ENCODE measurements around the gene TRIM72.

TRIM72 gene

DNA sequence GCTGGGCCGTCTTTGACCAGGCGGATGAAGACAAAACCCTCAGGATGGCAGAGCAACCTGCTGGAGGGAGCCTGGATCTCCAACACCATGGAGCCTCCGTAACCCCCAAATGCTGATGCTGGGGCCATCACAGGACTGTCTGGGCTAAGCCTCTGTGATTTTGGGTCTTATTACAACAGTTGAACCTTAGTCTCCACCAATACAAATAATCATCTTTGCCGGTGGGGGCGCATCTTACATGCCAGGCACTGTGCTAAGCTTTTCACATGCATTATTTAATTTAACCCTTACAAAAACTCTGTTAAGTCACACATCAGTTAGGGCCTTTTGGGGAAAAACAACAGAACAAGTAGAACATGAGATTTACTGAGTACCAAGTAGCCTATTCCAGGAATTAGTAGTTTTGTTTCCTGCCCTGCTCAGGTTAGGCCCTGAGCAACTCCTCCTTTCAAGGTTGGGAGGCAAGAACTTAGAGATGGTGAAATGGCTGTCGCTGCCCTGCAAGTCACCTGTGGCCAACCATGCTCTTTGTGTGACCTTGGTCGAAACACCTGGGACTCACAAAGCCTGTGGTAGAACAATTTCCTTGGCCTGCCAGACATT is 37.0 kb downstream of the TRIM72 start:
- H2AFZ ChIP-seq (ENCODE audit: low read depth, low read length): no peak overlapping the region
- H3K9me3 ChIP-seq (ENCODE audit: insufficient read depth, low read length): no peaks in the 10 kb centered on the region
- H3K4me1 ChIP-seq (ENCODE audit: low read length): peaks cover 9% of the 10 kb centered on the region
- TF ChIP-seq EZH2phosphoT487 (IDR thresholded peaks at IDR 0.05; ENCODE audit: low read depth): no peak
- TF ChIP-seq, protein P1, sequence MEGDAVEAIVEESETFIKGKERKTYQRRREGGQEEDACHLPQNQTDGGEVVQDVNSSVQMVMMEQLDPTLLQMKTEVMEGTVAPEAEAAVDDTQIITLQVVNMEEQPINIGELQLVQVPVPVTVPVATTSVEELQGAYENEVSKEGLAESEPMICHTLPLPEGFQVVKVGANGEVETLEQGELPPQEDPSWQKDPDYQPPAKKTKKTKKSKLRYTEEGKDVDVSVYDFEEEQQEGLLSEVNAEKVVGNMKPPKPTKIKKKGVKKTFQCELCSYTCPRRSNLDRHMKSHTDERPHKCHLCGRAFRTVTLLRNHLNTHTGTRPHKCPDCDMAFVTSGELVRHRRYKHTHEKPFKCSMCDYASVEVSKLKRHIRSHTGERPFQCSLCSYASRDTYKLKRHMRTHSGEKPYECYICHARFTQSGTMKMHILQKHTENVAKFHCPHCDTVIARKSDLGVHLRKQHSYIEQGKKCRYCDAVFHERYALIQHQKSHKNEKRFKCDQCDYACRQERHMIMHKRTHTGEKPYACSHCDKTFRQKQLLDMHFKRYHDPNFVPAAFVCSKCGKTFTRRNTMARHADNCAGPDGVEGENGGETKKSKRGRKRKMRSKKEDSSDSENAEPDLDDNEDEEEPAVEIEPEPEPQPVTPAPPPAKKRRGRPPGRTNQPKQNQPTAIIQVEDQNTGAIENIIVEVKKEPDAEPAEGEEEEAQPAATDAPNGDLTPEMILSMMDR (IDR thresholded peaks at IDR 0.05; ENCODE audit: low read depth, low read length): no peak
- no peak overlapping the region for H3K27ac ChIP-seq (ENCODE audit: low read length)
- H3K27me3 ChIP-seq (ENCODE audit: low read depth, low read length): peaks cover 11% of the 10 kb centered on the region; the same call in 1 of the 2 replicates
- no peak overlapping the region for H3K9ac ChIP-seq (ENCODE audit: low read length)
- H3K36me3 ChIP-seq (replicated peaks; ENCODE audit: low read depth, low read length): no peaks in the 10 kb centered on the region
- no peak overlapping the region for H3K4me3 ChIP-seq (ENCODE audit: low read length)
- no peaks in the 10 kb centered on the region for H3K79me2 ChIP-seq (ENCODE audit: low read length)
- H3K4me2 ChIP-seq (ENCODE audit: low read length): no peak overlapping the region
- no peaks in the 10 kb centered on the region for H4K20me1 ChIP-seq (ENCODE audit: insufficient read depth, low read length)

DNA sequence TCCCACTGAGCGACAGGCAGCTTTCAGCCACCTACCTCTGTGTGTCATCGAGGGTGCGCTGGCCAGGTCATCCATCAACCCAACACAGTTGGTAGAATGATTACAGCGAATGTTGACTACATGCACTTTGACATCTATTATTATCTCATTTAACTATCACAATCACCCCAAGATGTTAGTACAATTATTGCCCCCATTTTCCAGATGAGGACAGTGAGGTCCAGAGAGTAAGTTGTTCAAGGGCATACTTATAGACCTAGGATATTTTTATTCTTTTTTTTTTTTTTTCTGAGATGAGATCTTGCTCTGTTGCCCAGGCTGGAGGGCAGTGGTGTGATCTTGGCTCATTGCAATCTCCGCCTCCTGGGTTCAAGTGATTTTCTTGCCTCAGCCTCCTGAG is 37.5 kb downstream of the TRIM72 start:
- Histone ChIP-seq H3K79me2 (ENCODE audit: low read length) (no peaks in the 10 kb centered on the region), H3K36me3 (replicated peaks; ENCODE audit: low read depth, low read length) (no peaks in the 10 kb centered on the region), H3K4me3 (ENCODE audit: low read length) (no peak overlapping the region), H3K4me1 (ENCODE audit: low read length) (peaks cover 9% of the 10 kb centered on the region), H3K27me3 (ENCODE audit: low read depth, low read length) (peaks cover 11% of the 10 kb centered on the region; the same call in 1 of the 2 replicates), H3K9ac (ENCODE audit: low read length) (no peak overlapping the region), H2AFZ (ENCODE audit: low read depth, low read length) (no peak overlapping the region), H4K20me1 (ENCODE audit: insufficient read depth, low read length) (no peaks in the 10 kb centered on the region), H3K27ac (ENCODE audit: low read length) (no peak overlapping the region), H3K4me2 (ENCODE audit: low read length) (no peak overlapping the region), H3K9me3 (ENCODE audit: insufficient read depth, low read length) (no peaks in the 10 kb centered on the region)
- TF ChIP-seq, protein P1 (IDR thresholded peaks at IDR 0.05; ENCODE audit: low read depth, low read length): no peak
- no peak for TF ChIP-seq EZH2phosphoT487 (IDR thresholded peaks at IDR 0.05; ENCODE audit: low read depth)

DNA sequence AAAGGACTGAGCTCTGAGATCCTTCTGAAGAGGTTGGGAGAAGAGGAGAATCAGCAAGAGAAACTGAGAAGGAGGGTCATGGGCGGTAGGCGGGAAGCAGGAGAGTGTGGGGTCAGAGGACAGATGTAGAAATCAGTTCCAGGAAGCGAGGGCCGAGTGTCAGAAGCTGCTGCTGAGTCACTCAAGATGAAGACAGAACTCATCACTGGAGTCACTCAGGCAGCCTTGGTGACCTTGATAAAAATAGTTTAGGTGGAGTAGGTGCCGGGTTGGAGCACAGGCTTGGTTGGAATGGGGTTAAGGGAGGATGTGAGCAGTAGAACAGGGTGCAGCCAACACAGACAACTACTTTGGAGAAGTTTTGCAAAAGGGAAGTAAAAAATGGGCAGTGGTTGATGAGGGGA is 39.7 kb downstream of the TRIM72 start:
- no peaks in the 10 kb centered on the region for H3K9me3 ChIP-seq (ENCODE audit: insufficient read depth, low read length)
- H3K4me1 ChIP-seq (ENCODE audit: low read length): peaks cover 9% of the 10 kb centered on the region
- H3K79me2 ChIP-seq (ENCODE audit: low read length): no peaks in the 10 kb centered on the region
- H3K9ac ChIP-seq (ENCODE audit: low read length): no peak overlapping the region
- peak overlapping the region; percentile 82 for H2AFZ ChIP-seq (ENCODE audit: low read depth, low read length)
- H3K27me3 ChIP-seq (ENCODE audit: low read depth, low read length): peaks cover 6% of the 10 kb centered on the region; the same call in 1 of the 2 replicates
- H3K4me2 ChIP-seq (ENCODE audit: low read length): peak overlapping the region; percentile 49
- no peaks in the 10 kb centered on the region for H4K20me1 ChIP-seq (ENCODE audit: insufficient read depth, low read length)
- H3K4me3 ChIP-seq (ENCODE audit: low read length): no peak overlapping the region
- H3K27ac ChIP-seq (ENCODE audit: low read length): no peak overlapping the region
- H3K36me3 ChIP-seq (replicated peaks; ENCODE audit: low read depth, low read length): no peaks in the 10 kb centered on the region
- no peak for TF ChIP-seq EZH2phosphoT487 (IDR thresholded peaks at IDR 0.05; ENCODE audit: low read depth)
- TF ChIP-seq, protein P1 (IDR thresholded peaks at IDR 0.05; ENCODE audit: low read depth, low read length): no peak

DNA sequence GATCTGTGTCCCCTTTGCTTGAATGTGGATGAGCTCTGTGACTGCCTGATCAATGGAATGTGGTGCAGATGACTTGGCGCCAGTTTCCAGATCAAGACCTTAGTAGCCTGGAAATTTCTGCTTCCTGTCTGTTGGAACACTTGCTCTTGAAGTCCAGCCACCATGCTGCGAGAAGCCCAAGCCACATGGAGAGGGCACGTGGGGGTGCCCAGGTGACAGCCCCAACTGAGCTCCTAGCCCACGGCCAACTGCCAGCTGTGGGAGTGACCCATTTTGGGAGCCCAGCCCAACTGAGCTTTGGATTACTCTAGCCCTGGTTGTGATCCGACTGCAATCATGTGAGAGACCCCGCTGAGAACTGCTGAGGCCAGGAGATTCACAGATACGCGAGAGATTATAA is 42.5 kb downstream of the TRIM72 start:
- Histone ChIP-seq H3K9me3 (ENCODE audit: insufficient read depth, low read length) (no peaks in the 10 kb centered on the region), H3K4me3 (ENCODE audit: low read length) (no peak overlapping the region), H3K4me2 (ENCODE audit: low read length) (no peak overlapping the region), H2AFZ (ENCODE audit: low read depth, low read length) (no peak overlapping the region), H3K36me3 (replicated peaks; ENCODE audit: low read depth, low read length) (no peaks in the 10 kb centered on the region), H3K79me2 (ENCODE audit: low read length) (no peaks in the 10 kb centered on the region), H3K27me3 (ENCODE audit: low read depth, low read length) (peaks cover 4% of the 10 kb centered on the region; the same call in 1 of the 2 replicates), H3K9ac (ENCODE audit: low read length) (no peak overlapping the region), H3K4me1 (ENCODE audit: low read length) (peaks cover 24% of the 10 kb centered on the region), H3K27ac (ENCODE audit: low read length) (no peak overlapping the region), H4K20me1 (ENCODE audit: insufficient read depth, low read length) (no peaks in the 10 kb centered on the region)
- no peak for TF ChIP-seq EZH2phosphoT487 (IDR thresholded peaks at IDR 0.05; ENCODE audit: low read depth)
- TF ChIP-seq, protein P1 (IDR thresholded peaks at IDR 0.05; ENCODE audit: low read depth, low read length): no peak
